ENCODE measurements around the gene RNF146. TPM values are rescaled to one million over a fixed set of nuclear protein-coding genes. Genes with fewer than 3 reads are reported as not detected.

The RNF146 gene
- total and polyA plus RNA-seq, 10 of the 15 experiments (the other 5 are each of a cell fraction or from before 2014, with no cell fraction given), result 9.3 to 33.0 (median 17.8) TPM

GRCh38 chr6:127262896-127263295, 3.8 kb upstream of the RNF146 start:
- RAD21 ChIA-PET (ENCODE audit: unreplicated experiment), result interaction anchor here (0.8 to 1.5 kb wide), 4 partner anchors 16 to 222 kb away, joined by 3 read pairs; no protein-coding TSS in a partner anchor
- ATAC-seq, result no peak
- intact Hi-C loops (cut with micrococcal nuclease; ENCODE audit: unreplicated experiment), result no loop called here
- H3K9me3 ChIP-seq (replicated peaks; ENCODE audit: control insufficient read depth, insufficient read depth, low read length), result no peaks in the 10 kb centered on the region
- peaks cover 11% of the 10 kb centered on the region for H3K79me2 ChIP-seq (ENCODE audit: control insufficient read depth, insufficient read depth, low read length)
- BruUV-seq (replicated peaks), result no TSS peak
- POLR2A ChIA-PET, result no interaction called here
- no peaks in the 10 kb centered on the region for H3K27me3 ChIP-seq (replicated peaks in 1 of 2; ENCODE audit: control insufficient read depth in 2 of 2, insufficient read depth in 2 of 2, low read length in 1 of 2)
- in situ Hi-C loops (cut with MboI), result no loop called here
- WGBS (ENCODE audit: insufficient coverage, insufficient replicate concordance, low lambda C conversion rate, missing lambda C conversion rate), result 100% methylated on average over 1 of the region's 1 CpG
- no peak overlapping the region for H3K9ac ChIP-seq (ENCODE audit: control insufficient read depth, insufficient read depth, low read length)
- H3K4me2 ChIP-seq (ENCODE audit: control insufficient read depth, insufficient read depth), result no peak overlapping the region
- no peak for DNase-seq (ENCODE audit: low read depth, low spot score)
- H3K4me3 ChIP-seq, result no peak overlapping the region
- H3K27ac ChIP-seq (ENCODE audit: control insufficient read depth, insufficient read depth), result no peak overlapping the region
- CTCF ChIA-PET, result interaction anchor here (0.9 to 1.3 kb wide), 6 partner anchors 9 to 159 kb away, joined by 4 to 7 read pairs (median 4); no protein-coding TSS in a partner anchor
- no peaks in the 10 kb centered on the region for H3K36me3 ChIP-seq (ENCODE audit: control insufficient read depth in 2 of 2, insufficient read depth in 2 of 2, low read length in 1 of 2)
- no peaks in the 10 kb centered on the region for H3K4me1 ChIP-seq (ENCODE audit: control insufficient read depth, insufficient read depth, low read length)
- H4K20me1 ChIP-seq (ENCODE audit: control insufficient read depth, insufficient read depth), result no peaks in the 10 kb centered on the region
- H2AFZ ChIP-seq (ENCODE audit: control insufficient read depth, low read depth, low read length), result no peak overlapping the region
- FAIRE-seq, result no peak
- SMC1A ChIA-PET (ENCODE audit: uncharacterized antibody, unreplicated experiment), result interaction anchor here (0.6 to 1.6 kb wide), 5 partner anchors 10 to 248 kb away, joined by 3 to 5 read pairs (median 3); no protein-coding TSS in a partner anchor
- TF ChIP-seq CUX1 (IDR thresholded peaks at IDR 0.05; ENCODE audit: insufficient replicate concordance, low read depth, low read length), result no peak
- TF ChIP-seq BMI1 (IDR thresholded peaks at IDR 0.05; ENCODE audit: borderline replicate concordance), result no peak
- no peak for TF ChIP-seq CTCF (IDR thresholded peaks at IDR 0.05 in 2 of 3, conservative IDR thresholded peaks at IDR 0.05 in 1 of 3; ENCODE audit: control insufficient read depth in 2 of 3, extremely low read depth in 1 of 3, insufficient read depth in 1 of 3, low read depth in 3 of 3, low read length in 3 of 3)
- no peak for TF ChIP-seq TCF12 (IDR thresholded peaks at IDR 0.05; ENCODE audit: low read depth, low read length)
- no peak for TF ChIP-seq NFYA (IDR thresholded peaks at IDR 0.05; ENCODE audit: borderline replicate concordance, low read depth, low read length)
- TF ChIP-seq FOXM1 (IDR thresholded peaks at IDR 0.05; ENCODE audit: low read depth, low read length), result no peak
- TF ChIP-seq BCL11A (IDR thresholded peaks at IDR 0.05; ENCODE audit: low read depth, low read length), result no peak
- TF ChIP-seq SREBF1 (IDR thresholded peaks at IDR 0.05; ENCODE audit: low read length), result no peak
- no peak for TF ChIP-seq PBX3 (IDR thresholded peaks at IDR 0.05; ENCODE audit: insufficient replicate concordance, low read depth, low read length)
- TF ChIP-seq NKRF (conservative IDR thresholded peaks at IDR 0.05), result no peak
- no peak for TF ChIP-seq SPI1 (IDR thresholded peaks at IDR 0.05; ENCODE audit: borderline replicate concordance, insufficient read depth, low read depth, low read length)
- no peak for TF ChIP-seq MAX (IDR thresholded peaks at IDR 0.05; ENCODE audit: low read depth, low read length)
- TF ChIP-seq POU2F2 (IDR thresholded peaks at IDR 0.05; ENCODE audit: borderline replicate concordance, low read depth, low read length), result no peak
